Effector CD8-positive, alpha-beta T cell (primary cell): ENCODE results near the gene TFDP1.
"Not testable (repeated sequence)": the region's sequence is repeated elsewhere in the genome, so short reads cannot be mapped to it uniquely, and the experiment has no call there.

Experiments used
- DNase-seq: peaks from one replicate; lab custom pipeline; 2025; lab: John Stamatoyannopoulos, UW

TFDP1 gene

DNA sequence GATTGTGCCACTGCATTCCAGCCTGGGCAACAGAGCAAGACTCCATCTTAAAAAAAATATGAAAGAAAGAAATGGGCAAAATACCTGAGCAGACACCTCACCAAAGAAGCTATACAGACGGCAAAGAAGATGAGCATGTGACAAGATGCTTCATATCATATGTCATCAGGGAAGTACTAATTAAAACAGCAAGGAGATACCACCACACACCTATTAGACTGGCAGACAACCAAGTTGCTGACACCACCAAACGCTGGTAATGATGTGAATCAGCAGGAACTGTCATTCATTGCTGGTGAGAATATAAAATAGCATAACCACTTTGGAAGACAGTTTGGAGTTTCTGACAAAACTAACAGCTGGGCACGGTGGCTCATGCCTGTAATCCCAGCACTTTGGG is 11.5 kb upstream of the TFDP1 start:
- no peak for DNase-seq

DNA sequence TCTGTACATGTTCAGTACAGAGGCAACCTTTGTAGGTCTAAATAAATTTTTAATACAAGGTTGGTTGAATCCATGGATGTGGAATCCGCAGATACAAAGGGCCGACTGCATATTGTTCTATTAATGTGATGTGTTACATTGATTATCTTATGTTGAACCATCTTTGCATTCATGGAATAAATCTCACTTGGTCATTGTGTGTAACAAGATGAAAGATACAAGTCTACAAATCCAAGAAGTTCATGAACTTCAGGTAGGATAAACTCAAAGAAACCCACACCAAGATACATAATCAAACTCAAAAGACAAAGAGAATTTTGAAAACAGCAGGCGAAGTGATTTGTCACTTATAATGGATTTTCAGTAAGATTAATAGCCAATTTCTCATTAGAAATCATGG is 8.0 kb upstream of the TFDP1 start:
- DNase-seq, result no peak

DNA sequence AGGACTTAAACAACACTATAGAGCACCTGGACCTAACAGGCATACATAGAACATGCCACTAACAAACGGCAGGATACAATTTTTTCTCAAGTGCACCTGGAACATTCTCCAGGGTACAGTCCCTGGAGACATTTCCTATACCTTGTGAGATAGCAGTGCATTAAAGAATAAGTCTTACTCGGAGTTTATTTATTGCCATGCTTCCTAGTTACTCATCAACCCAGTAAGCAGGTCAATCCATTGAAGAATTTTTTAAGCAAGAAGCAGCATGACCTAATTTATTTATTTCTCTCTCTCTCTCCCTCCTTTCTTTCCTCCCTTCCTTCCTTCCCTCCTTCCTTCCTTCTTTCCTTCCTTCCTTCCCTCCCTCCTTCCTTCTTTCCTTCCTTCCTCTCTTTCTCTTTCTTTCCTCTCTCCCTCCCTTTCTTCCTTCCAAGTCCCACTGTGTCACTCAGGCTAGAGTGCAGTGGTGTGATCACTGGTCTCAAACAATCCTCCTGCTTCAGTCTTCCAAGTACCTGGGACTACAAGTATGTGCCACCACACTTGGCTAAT is 6.6 kb upstream of the TFDP1 start:
- DNase-seq, result no peak

DNA sequence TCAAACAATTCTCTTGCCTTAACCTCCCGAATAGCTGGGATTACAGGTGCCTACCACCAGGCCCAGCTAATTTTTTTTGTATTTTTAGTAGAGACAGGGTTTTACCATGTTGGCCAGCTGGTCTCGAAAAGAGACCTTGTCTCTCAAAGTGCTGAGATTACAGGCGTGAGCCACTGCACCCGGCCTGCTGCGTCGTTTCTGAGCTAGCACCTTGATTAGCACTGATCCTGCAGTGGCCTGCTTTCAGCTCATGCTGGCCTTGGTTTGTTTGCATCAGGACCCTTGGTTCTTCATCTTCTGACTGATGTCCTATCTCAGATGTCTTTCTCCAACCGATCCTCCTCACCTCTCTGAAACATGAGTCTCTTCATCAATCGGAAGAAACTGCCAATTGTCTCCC is 4.9 kb upstream of the TFDP1 start:
- no peak for DNase-seq

DNA sequence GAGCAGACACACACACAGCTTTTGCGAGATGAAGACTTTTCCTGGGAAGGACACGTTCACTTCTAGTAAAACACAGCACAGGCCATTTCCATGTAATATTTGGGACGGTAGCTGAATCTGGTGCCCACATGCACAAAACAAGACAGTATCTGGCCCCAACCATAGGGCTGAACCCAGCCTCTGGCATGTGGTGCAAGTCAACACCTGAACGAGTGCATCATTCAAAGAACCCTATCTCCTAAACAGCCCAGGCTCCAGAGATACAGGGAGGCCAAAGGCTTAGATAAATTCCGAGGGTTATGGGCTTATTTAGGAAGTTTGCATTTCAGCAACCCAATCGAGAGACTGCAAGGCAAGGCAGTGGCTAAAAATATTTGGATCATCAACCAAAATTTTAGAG is 2.7 kb upstream of the TFDP1 start:
- no peak for DNase-seq

DNA sequence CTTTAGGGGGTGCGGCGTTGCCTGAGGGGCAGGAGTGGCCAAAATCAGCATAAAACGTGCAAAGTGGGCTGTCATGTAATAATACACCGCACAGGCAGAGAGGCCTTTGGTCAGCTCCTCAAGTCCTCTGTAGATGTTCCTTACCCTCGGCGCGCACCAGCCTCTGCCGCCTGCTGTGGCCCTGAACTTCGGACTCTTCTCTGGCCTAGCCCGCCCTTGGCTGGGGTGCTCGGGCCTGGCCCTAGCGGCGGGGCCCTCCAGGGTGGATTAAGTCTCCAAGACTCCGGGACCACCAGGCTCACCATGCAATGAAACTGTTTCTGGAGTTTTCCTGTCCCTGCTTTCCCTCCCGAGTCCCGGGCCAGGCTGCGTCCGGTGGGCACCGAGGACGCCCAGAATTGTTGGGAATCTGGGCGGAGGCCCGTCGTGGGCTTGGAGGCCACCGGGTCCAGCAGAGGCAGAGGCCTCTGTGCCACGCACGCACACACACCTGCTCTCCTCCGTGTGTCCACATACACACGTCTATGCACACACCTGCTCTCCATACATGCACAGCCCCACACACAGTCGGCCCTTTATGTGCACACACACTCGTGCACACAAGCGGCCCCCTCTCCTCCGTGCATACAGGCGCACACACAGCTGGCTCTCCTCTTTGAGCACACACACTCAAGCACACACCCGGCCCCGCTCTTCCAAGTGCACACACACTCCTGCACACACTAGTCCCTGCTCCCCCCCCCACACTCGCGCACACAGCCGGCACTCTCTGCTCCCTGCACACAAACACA is 1.5 kb upstream of the TFDP1 start:
- no peak for DNase-seq

DNA sequence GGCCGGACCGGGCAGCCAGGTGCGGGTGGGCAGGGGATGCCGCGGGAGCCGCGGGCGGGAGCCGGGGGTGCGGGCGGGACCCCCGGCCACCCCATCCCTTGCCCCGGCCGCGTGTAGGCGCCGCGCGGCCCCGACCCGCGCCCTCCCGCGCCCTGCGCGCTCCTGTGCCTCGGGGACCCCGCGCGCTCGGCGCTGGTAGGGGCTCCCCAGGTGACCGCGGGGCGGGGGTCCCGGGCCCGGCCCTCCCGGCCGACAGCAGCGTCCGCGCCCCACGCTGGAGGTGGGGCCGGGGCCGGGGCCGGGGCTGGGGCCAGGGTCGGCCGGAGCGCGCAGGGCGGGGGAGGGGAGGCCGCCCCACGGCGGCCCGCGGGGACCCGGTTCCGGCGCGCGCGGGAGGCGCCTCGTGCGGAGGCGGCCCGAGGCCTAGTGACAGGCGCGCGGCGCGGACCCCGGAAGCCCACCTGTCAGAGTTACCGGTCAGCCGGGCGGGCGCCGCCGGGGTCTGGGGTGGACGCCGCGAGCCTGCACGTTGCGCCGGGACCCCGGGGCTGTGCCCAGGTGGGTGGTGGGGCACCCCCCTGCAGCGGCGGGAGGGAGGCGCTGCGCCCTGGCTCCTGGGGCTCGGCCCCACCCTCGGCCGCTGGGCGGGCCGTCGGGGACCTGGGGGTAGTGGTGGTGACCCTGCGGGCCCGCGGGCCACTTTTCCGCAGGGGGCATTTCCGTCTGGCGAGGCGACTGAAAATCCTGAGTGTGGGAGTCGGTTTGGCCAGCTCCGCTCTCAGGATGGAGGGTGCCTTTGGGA is 518 bp downstream of the TFDP1 start:
- DNase-seq, result no peak

DNA sequence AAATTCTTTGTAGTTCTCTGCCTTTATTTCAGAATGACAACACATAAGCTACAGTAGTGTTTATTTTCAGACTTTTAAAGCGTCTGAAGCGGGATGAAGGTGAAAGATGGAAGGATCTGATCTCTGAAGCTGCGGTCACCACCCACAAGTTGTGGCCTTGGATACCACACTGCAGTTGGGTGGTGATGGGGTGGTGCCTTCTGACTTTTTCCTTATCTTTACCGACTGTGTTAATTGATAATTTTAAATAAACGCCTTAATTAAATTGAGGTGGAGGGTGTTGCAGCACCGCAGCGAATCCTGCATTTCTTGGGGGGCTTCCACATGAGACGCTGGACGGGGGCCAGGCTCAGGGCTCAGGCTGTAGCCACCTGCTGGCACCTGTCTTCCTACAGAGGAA is 1.3 kb downstream of the TFDP1 start:
- DNase-seq, result no peak

DNA sequence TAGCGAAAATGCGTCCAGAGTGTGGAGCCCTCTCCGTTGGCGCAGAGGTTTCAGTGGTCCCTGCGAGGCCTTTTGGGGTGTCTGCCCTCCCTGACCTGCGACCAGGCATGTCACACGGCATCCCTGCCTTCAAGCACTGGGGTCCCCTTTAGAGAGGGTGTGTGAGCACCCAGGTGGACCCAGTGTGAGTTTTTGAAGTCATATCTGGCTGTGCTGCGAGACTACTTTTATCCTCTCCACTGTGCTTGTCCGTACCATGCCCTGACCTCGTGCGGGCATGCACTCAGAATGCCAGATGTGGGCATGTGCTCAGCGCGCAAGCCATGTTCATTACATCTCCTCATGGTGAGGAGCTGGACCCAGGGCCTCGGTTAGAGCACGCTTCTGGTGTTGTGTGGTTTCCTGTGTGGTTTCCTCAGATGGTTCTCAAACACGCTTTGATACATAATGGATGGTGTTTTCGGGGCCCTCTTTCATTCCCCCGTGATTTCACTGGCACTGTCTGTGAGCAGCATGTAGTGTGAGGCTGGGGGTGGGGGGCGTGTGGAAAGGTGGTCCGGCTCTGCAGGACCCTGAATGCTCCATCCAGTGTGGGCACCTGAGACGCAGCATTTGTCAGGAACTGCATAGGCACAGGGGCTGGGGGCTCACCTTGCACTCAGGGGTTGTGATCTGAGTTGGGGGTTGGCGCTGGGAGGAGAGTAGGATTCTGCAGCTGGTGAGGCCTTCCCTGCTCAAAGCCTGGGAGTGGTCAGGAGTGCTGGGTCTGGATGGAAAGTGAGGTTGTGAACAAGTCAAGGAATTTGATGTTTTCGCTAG is 2.3 kb downstream of the TFDP1 start:
- no peak for DNase-seq

DNA sequence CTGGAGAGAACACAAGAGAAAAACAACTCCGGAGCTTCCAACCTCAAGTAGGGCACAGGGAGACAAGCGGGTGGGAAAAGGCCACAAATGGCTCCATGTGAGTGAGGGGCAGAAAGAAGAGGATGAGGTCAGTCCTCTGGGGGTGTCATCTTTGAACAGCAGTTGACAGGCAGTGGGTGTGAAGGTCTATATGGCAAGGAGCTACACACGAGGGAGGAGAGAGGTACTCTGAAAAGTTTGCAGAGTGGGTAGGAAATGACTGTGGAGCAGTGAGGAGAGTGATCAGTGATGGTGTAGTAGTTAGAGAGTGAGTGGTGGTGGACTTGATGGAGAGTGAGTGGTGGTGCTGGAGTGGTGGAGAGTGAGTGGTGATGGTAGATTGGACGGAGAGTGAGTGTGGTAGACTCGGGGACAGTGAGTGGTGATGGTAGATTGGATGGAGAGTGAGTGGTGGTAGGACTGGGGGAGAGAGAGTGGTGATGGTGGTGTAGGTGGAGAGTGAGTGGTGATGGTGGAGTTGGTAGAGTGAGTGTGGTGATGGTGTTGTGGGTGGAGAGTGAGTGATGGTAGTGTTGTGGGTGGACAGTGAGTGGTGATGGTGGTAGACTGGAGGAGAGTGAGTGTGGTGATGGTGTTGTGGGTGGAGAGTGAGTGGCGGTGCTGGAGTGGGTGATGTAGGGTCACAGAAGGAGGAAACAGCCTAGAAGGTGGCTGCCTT is 4.0 kb downstream of the TFDP1 start:
- DNase-seq, result no peak

DNA sequence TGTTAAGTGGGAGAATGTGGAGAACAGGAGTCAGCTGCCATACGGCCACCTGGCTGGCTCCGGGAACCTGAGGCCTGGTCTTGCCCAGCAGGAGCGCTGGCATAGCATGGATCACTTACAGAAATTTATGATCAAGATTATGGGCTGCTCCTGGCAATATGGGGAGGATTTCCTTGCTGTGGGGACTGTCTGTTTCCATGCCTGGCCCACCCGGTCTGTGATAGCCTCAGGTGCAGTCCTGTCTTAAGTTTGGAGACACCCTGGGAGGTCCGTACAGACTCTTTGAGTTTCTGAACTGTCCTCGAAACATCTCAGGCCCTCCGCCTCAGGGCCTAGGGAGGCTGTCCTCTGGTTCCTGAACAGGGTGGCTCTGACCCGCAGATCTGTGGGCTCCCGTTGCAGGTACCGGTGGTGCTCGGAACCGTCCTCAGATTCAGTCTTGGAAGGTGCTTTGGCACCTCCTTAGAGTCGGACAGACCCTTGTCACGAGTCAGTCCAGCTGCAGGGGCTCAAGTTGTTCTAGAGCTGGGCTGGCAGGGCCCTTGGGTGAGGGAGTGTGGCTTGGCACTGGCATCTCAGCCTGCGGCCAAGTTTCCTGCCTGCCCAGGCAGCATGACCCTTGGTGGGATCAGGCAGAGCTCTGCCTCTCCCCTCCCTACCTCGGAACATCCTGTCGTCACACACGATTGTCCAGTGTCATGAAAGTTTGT is 4.9 kb downstream of the TFDP1 start:
- no peak for DNase-seq

DNA sequence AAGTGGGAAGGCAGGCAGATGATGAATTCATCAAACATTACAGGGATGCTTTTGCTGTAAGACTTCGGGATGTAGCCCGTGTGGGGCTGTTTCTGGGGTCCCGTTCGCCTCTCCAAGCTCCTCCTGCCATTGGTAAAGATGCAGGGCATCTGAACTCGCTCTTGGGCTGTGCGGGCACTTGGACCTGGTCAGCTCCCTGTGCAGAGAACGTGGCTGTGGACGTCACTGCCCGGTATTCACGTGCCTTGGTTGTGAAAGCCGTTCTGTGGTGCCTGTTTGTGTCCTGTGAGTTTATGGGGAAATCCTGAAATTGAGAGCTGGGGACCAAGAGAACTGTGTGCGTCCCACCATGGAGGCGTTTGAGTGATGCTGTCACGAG is 5.4 kb downstream of the TFDP1 start:
- no peak for DNase-seq

DNA sequence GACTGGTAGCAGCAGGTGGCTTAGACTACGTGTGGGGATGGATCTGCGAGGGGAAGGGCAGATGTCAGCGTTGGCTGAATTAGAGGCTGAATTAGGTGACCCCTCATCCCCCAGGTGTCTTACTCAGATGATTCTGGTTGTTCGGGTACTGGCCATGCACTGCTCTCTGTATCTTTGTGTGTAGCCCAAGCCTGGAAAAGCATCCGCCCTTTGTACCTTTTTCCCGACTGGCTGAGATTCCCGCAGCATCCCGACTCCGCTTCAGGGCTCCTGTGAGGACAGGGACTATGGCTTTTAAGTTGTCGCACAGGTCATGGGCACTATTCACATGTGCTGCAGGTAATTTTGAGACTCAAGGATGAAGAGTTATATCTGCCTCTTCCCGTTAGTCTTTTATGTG is 7.2 kb downstream of the TFDP1 start:
- no peak for DNase-seq

DNA sequence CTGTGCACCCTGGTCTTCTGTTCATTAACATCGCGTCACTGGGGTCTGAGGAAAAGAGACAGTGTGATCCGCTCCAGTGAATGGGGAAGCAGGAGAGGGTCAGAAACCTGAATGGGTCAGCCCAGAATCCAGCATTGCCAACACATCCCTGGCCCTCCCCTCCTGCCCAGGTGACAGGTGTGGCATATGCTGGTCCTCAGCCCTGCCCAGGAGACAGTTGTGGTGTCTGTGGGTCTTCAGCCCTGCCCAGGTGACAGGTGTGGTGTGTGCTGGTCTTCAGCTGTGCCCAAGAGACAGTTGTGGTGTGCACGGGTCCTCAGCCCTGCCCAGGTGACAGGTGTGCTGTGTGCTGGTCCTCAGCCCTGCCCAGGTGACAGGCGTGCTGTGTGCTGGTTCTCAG is 8.0 kb downstream of the TFDP1 start:
- DNase-seq, result no peak

DNA sequence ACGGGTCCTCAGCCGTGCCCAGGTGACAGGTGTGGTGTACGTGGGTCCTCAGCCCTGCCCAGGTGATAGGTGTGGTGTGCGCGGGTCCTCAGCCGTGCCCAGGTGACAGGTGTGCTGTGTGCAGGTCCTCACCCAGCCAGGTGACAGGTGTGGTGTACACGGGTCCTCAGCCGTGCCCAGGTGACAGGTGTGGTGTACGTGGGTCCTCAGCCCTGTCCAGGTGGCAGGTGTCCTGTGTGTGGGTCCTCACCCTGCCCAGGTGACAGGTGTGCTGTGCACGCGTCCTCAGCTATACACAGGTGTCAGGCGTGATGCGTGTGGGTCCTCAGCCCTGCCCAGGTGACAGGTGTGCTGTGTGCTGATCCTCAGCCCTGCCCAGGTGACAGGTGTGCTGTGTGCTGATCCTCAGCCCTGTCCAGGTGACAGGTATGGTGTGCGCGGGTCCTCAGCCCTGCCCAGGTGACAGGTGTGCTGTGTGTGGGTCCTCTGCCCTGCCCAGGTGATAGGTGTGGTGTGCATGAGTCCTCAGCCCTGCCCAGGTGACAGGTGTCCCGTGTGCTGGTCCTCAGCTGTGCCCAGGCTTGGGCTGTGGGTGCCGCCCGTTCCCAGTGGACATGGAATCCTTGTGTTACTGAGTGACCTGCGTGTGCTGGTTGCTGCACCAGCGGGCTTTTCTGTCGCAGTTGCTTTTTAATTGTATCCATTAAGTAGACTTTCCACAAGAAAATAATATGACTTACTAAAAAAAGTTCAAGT is 9.7 kb downstream of the TFDP1 start:
- DNase-seq, result not testable (repeated sequence)

DNA sequence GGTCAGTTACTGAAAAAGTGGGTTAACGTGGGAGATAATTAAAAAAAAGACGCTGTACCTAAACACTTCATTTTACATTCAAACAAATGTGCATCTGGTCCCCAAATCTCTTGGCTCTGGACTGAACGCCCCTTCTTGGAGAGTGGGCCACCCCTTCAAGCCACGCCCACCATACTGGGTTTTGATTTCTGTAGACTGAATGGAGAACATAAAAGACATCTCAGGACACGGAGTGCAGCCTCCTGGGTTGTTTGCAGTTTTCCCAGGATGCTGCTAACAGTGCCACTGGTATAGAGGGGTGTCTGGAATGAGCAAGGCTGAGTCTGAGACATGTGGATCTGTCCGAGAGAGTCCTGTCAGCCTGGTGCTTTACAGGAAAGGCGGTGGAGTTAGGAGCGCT is 10.6 kb downstream of the TFDP1 start:
- DNase-seq, result no peak

DNA sequence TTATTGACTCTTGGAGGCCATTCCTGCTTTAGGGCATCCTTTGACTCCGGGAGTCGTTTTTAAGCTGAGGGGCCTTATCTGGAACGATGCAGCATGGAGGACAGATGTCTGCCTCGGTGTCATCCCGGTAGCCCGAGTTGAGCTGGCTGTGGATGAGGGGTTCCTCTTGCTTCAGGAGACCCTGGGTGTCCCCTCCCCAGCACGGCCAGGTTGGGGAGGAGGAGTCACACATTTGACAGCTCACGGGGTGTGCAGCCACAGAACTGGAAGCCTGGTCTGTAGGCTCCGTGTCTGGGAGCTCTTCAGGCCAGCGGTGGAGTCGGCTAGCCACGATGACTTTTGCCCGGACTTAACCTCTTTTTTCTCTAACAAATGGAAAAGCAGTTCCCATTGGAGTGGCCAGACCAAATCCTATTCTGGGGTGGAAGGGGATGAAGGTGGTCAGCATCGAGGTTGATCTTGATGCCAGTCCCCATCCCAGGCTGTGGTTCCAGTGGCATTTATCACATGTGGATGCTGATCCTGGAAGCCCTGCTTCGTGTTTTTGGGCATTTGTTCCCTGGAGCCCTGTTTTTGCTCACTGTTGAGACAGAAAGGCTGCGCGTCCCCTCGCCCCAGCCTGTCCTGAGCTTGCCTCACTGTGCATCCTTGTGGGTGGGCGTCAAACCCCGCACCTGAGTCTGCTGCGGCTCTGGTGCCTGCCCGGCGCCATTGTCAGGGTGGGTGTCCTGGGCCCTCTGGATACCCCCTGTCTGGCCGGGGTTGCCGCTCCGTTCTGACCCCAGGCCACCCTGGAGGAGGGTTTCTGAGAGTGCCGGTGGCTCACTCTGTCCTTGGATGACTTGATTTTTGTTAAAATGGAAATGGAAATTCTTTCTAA is 12.0 kb downstream of the TFDP1 start:
- no peak for DNase-seq

DNA sequence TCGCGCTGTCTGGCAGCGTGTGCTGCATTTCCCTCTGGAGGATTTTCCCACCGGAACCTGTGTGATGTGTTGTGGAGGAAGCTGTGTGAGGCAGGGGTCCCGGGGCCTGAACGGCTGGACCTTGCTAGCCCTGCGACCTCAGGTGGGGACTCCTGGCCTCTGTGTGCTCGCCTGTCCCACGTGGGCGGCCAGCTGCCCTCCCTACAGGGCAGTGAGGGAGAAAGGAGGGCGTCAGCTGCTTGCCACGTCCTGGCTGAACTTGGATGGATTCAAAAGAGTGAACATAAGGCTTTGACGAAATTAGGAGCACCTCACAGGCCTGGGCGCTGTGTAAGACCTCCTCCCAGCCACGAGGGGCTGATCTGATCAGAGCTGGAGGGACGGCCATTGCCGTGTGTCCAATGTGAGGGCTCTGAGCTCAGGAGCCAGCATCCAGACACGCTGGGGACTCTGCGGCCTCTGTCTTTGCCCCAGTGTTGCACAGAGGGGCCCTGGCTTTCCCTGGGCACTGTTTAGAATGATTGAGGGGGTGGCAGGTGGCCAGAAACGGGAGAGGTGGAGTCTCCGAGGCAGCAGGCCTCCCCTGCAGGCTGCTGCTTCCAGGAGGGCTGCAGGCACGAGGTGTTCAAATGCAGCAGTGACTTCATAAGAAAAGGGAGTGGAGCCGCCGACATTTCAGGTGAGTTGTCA is 13.0 kb downstream of the TFDP1 start:
- DNase-seq, result no peak

DNA sequence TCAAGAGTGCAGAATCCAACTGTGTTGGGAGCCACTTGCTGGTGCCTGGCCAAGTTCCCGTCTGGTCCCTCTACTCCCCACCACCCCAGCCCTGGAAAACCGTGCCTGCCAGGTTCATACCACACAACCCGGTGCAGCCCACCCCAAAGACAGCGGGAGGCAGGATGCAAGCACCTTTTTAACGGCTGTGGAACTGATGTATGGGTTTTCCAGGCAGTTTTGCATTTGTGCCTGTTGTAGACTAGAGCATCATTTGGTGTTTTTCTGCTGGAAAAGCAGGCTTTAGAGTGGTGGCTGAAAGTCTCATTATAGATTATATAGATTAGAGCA is 13.5 kb downstream of the TFDP1 start:
- DNase-seq, result no peak
